ENCODE results near the gene PLAC1. TPM values are rescaled to one million over a fixed set of nuclear protein-coding genes. Genes with fewer than 3 reads are reported as not detected.

The PLAC1 gene
- polyA plus RNA-seq, 4 donors: 0.06 to 0.07 TPM; not detected in 2

- FAIRE-seq (no peak), DNase-seq (no peak)
- Histone ChIP-seq H3K36me3 (ENCODE audit: control insufficient read depth in 3 of 3, insufficient read depth in 2 of 3, low read depth in 1 of 3, low read length in 3 of 3) (no peaks in the 10 kb centered on the region), H3K4me1 (ENCODE audit: control insufficient read depth in 3 of 3, insufficient read depth in 2 of 3, low read depth in 1 of 3, low read length in 2 of 3) (no peaks in the 10 kb centered on the region), H3K27ac (ENCODE audit: low read depth in 1 of 3, low read length in 2 of 3) (no peak overlapping the region), H3K27me3 (ENCODE audit: control insufficient read depth in 3 of 3, insufficient read depth in 3 of 3, low read length in 3 of 3) (no peaks in the 10 kb centered on the region), H3K4me3 (ENCODE audit: low read depth in 1 of 3, low read length in 3 of 3) (no peak overlapping the region), H3K9me3 (ENCODE audit: control insufficient read depth in 2 of 2, insufficient read depth in 1 of 2, low read depth in 1 of 2, low read length in 1 of 2) (no peaks in the 10 kb centered on the region)
- WGBS, 3 donors: 42 to 76% (median 73%) methylated on average over 3 of the region's 3 CpGs
Measured at GRCh38 chrX:134632355-134632754, 25.9 kb downstream of the PLAC1 start.

GRCh38 chrX:134631426-134632346, 26.6 kb downstream of the PLAC1 start:
- Histone ChIP-seq H3K36me3 (ENCODE audit: control insufficient read depth in 3 of 3, insufficient read depth in 2 of 3, low read depth in 1 of 3, low read length in 3 of 3) (no peaks in the 10 kb centered on the region), H3K27ac (ENCODE audit: low read depth in 1 of 3, low read length in 2 of 3) (no peak overlapping the region)
- no peak for FAIRE-seq

GRCh38 chrX:134628663-134629062, 29.6 kb downstream of the PLAC1 start:
- no peaks in the 10 kb centered on the region for H3K9me3 ChIP-seq (ENCODE audit: control insufficient read depth in 2 of 2, insufficient read depth in 1 of 2, low read depth in 1 of 2, low read length in 1 of 2)
- DNase-seq: no peak
- H3K4me3 ChIP-seq (ENCODE audit: low read depth in 1 of 3, low read length in 3 of 3): no peak overlapping the region
- no peak overlapping the region for H3K27ac ChIP-seq (ENCODE audit: low read depth in 1 of 3, low read length in 2 of 3)
- FAIRE-seq: no peak
- WGBS, 3 donors: 52 to 69% (median 55%) methylated on average over 1 of the region's 1 CpG
- no peaks in the 10 kb centered on the region for H3K4me1 ChIP-seq (ENCODE audit: control insufficient read depth in 3 of 3, insufficient read depth in 2 of 3, low read depth in 1 of 3, low read length in 2 of 3)
- no peaks in the 10 kb centered on the region for H3K36me3 ChIP-seq (ENCODE audit: control insufficient read depth in 3 of 3, insufficient read depth in 2 of 3, low read depth in 1 of 3, low read length in 3 of 3)
- H3K27me3 ChIP-seq (ENCODE audit: control insufficient read depth in 3 of 3, insufficient read depth in 3 of 3, low read length in 3 of 3): no peaks in the 10 kb centered on the region

More at GRCh38 chrX:134631426-134632346, 26.6 kb downstream of the PLAC1 start:
- no peaks in the 10 kb centered on the region for H3K27me3 ChIP-seq (ENCODE audit: control insufficient read depth in 3 of 3, insufficient read depth in 3 of 3, low read length in 3 of 3)
- no peaks in the 10 kb centered on the region for H3K9me3 ChIP-seq (ENCODE audit: control insufficient read depth in 2 of 2, insufficient read depth in 1 of 2, low read depth in 1 of 2, low read length in 1 of 2)
- no peak for DNase-seq
- no peak overlapping the region for H3K4me3 ChIP-seq (ENCODE audit: low read depth in 1 of 3, low read length in 3 of 3)
- no peaks in the 10 kb centered on the region for H3K4me1 ChIP-seq (ENCODE audit: control insufficient read depth in 3 of 3, insufficient read depth in 2 of 3, low read depth in 1 of 3, low read length in 2 of 3)
- WGBS, 3 donors: 46 to 59% (median 57%) methylated on average over 9 of the region's 9 CpGs

GRCh38 chrX:134626434-134626833, 31.8 kb downstream of the PLAC1 start:
- Histone ChIP-seq H3K4me1 (ENCODE audit: control insufficient read depth in 3 of 3, insufficient read depth in 2 of 3, low read depth in 1 of 3, low read length in 2 of 3) (no peaks in the 10 kb centered on the region), H3K27me3 (ENCODE audit: control insufficient read depth in 3 of 3, insufficient read depth in 3 of 3, low read length in 3 of 3) (no peaks in the 10 kb centered on the region), H3K4me3 (ENCODE audit: low read depth in 1 of 3, low read length in 3 of 3) (no peak overlapping the region), H3K9me3 (ENCODE audit: control insufficient read depth in 2 of 2, insufficient read depth in 1 of 2, low read depth in 1 of 2, low read length in 1 of 2) (no peaks in the 10 kb centered on the region), H3K27ac (ENCODE audit: low read depth in 1 of 3, low read length in 2 of 3) (no peak overlapping the region), H3K36me3 (ENCODE audit: control insufficient read depth in 3 of 3, insufficient read depth in 2 of 3, low read depth in 1 of 3, low read length in 3 of 3) (no peaks in the 10 kb centered on the region)
- FAIRE-seq: no peak
- no peak for DNase-seq

- no peak overlapping the region for H3K4me3 ChIP-seq (ENCODE audit: low read depth in 1 of 3, low read length in 3 of 3)
- no peaks in the 10 kb centered on the region for H3K4me1 ChIP-seq (ENCODE audit: control insufficient read depth in 3 of 3, insufficient read depth in 2 of 3, low read depth in 1 of 3, low read length in 2 of 3)
- no peaks in the 10 kb centered on the region for H3K36me3 ChIP-seq (ENCODE audit: control insufficient read depth in 3 of 3, insufficient read depth in 2 of 3, low read depth in 1 of 3, low read length in 3 of 3)
- no peaks in the 10 kb centered on the region for H3K9me3 ChIP-seq (ENCODE audit: control insufficient read depth in 2 of 2, insufficient read depth in 1 of 2, low read depth in 1 of 2, low read length in 1 of 2)
- no peak overlapping the region for H3K27ac ChIP-seq (ENCODE audit: low read depth in 1 of 3, low read length in 2 of 3)
- H3K27me3 ChIP-seq (ENCODE audit: control insufficient read depth in 3 of 3, insufficient read depth in 3 of 3, low read length in 3 of 3): no peaks in the 10 kb centered on the region
- DNase-seq (no peak), FAIRE-seq (no peak)
- whole genome bisulfite sequencing, 3 donors: 67 to 86% (median 78%) methylated on average over 3 of the region's 3 CpGs
Measured at GRCh38 chrX:134625315-134625718, 33.0 kb downstream of the PLAC1 start.

- no peak overlapping the region for H3K4me3 ChIP-seq (ENCODE audit: low read depth in 1 of 3, low read length in 3 of 3)
- DNase-seq: no peak
- H3K36me3 ChIP-seq (ENCODE audit: control insufficient read depth in 3 of 3, insufficient read depth in 2 of 3, low read depth in 1 of 3, low read length in 3 of 3): no peaks in the 10 kb centered on the region
- H3K4me1 ChIP-seq (ENCODE audit: control insufficient read depth in 3 of 3, insufficient read depth in 2 of 3, low read depth in 1 of 3, low read length in 2 of 3): no peaks in the 10 kb centered on the region
- H3K27me3 ChIP-seq (ENCODE audit: control insufficient read depth in 3 of 3, insufficient read depth in 3 of 3, low read length in 3 of 3): no peaks in the 10 kb centered on the region
- H3K9me3 ChIP-seq (ENCODE audit: control insufficient read depth in 2 of 2, insufficient read depth in 1 of 2, low read depth in 1 of 2, low read length in 1 of 2): no peaks in the 10 kb centered on the region
- no peak overlapping the region for H3K27ac ChIP-seq (ENCODE audit: low read depth in 1 of 3, low read length in 2 of 3)
- 61 to 75% (median 63%) methylated on average over 3 of the region's 3 CpGs for WGBS, 3 donors
- no peak for FAIRE-seq
Measured at GRCh38 chrX:134624046-134624430, 34.2 kb downstream of the PLAC1 start.

GRCh38 chrX:134623293-134624045, 34.8 kb downstream of the PLAC1 start:
- H3K27me3 ChIP-seq (ENCODE audit: control insufficient read depth in 3 of 3, insufficient read depth in 3 of 3, low read length in 3 of 3): no peaks in the 10 kb centered on the region
- FAIRE-seq: no peak
- WGBS, 3 donors: 60 to 63% (median 61%) methylated on average over 10 of the region's 10 CpGs
- no peak overlapping the region for H3K4me3 ChIP-seq (ENCODE audit: low read depth in 1 of 3, low read length in 3 of 3)
- DNase-seq: no peak
- H3K27ac ChIP-seq (ENCODE audit: low read depth in 1 of 3, low read length in 2 of 3): no peak overlapping the region
- H3K36me3 ChIP-seq (ENCODE audit: control insufficient read depth in 3 of 3, insufficient read depth in 2 of 3, low read depth in 1 of 3, low read length in 3 of 3): no peaks in the 10 kb centered on the region
- no peaks in the 10 kb centered on the region for H3K9me3 ChIP-seq (ENCODE audit: control insufficient read depth in 2 of 2, insufficient read depth in 1 of 2, low read depth in 1 of 2, low read length in 1 of 2)
- no peaks in the 10 kb centered on the region for H3K4me1 ChIP-seq (ENCODE audit: control insufficient read depth in 3 of 3, insufficient read depth in 2 of 3, low read depth in 1 of 3, low read length in 2 of 3)

- DNase-seq (no peak), FAIRE-seq (no peak)
- Histone ChIP-seq H3K27ac (ENCODE audit: low read depth in 1 of 3, low read length in 2 of 3) (no peak overlapping the region), H3K4me3 (ENCODE audit: low read depth in 1 of 3, low read length in 3 of 3) (no peak overlapping the region), H3K27me3 (ENCODE audit: control insufficient read depth in 3 of 3, insufficient read depth in 3 of 3, low read length in 3 of 3) (no peaks in the 10 kb centered on the region), H3K36me3 (ENCODE audit: control insufficient read depth in 3 of 3, insufficient read depth in 2 of 3, low read depth in 1 of 3, low read length in 3 of 3) (no peaks in the 10 kb centered on the region), H3K9me3 (ENCODE audit: control insufficient read depth in 2 of 2, insufficient read depth in 1 of 2, low read depth in 1 of 2, low read length in 1 of 2) (no peaks in the 10 kb centered on the region), H3K4me1 (ENCODE audit: control insufficient read depth in 3 of 3, insufficient read depth in 2 of 3, low read depth in 1 of 3, low read length in 2 of 3) (no peaks in the 10 kb centered on the region)
- 63 to 85% (median 79%) methylated on average over 2 of the region's 2 CpGs for whole genome bisulfite sequencing, 3 donors
Measured at GRCh38 chrX:134622813-134623185, 35.5 kb downstream of the PLAC1 start.

All from small intestine (tissue), 7 donors.